NT2/D1 (cell line): ENCODE results near the gene LDLRAD3.

Source experiments
- SUZ12 ChIP-seq: IDR thresholded peaks from 2 replicates; pipeline ENCODE4 v1.6.1; 2011; ENCODE audit not compliant: insufficient read length, insufficient read depth; ENCODE audit errors: extremely low read depth
- YY1 ChIP-seq: IDR thresholded peaks from 2 replicates; pipeline ENCODE4 v1.6.1; 2011; ENCODE audit not compliant: insufficient read length, insufficient read depth

GRCh38 chr11:36126678-36127077, 182.8 kb downstream of the LDLRAD3 start:
- TF ChIP-seq YY1 (no peak), SUZ12 (no peak)
